Ascending aorta (tissue), 2 donors: Measurements from ENCODE around the gene ADAMTSL2. TPM values are rescaled to one million over a fixed set of nuclear protein-coding genes. Genes with fewer than 3 reads are reported as not detected.

Source experiments
- DNase-seq, 2 donors: peaks; one replicate each; pipeline ENCODE4 v3.0.0-alpha.2; 2019; ENCODE audit warnings: low spot score in 2 of 2
- H3K27ac ChIP-seq, 2 donors: fragments of 200-600 bp; sonication (generic); one replicate each; pipeline ENCODE4 v1.5.1; 2016 to 2017; ENCODE audit warnings: mild to moderate bottlenecking in 1 of 2
- H3K27me3 ChIP-seq: fragments of 200-600 bp; sonication (generic); one replicate; pipeline ENCODE4 v1.5.1; 2017
- H3K36me3 ChIP-seq, 2 donors: fragments of 200-600 bp; sonication (generic); one replicate each; pipeline ENCODE4 v1.5.1; 2016
- H3K4me1 ChIP-seq, 2 donors: fragments of 200-600 bp; sonication (generic); one replicate each; pipeline ENCODE4 v1.5.1; 2016 to 2017; ENCODE audit warnings: mild to moderate bottlenecking in 1 of 2
- H3K4me3 ChIP-seq, 2 donors: fragments of 200-600 bp; sonication (generic); one replicate each; pipeline ENCODE4 v1.5.1; 2016 to 2017; ENCODE audit warnings: mild to moderate bottlenecking in 1 of 2
- H3K9me3 ChIP-seq, 2 donors: fragments of 200-600 bp; sonication (generic); one replicate each; pipeline ENCODE4 v1.5.1; 2016
- CTCF ChIP-seq, 3 experiments: fragments of 200-600 bp in 2 of 3; fragments of 450-650 bp in 1 of 3; sonication (generic) in 2 of 3; IDR thresholded peaks; one replicate each; pipeline ENCODE4 v1.5.1; 2016 to 2019; ENCODE audit warnings: antibody characterized with exemption in 3 of 3, mild to moderate bottlenecking in 1 of 3, moderate library complexity in 1 of 3
- intact Hi-C: fragments of 100-400 bp; cut with DNase I; formaldehyde crosslinking; loops from one replicate; pipeline ENCODE4 v1.15.1; 2023
- total RNA-seq: library from RNA; depleted of rRNA; stranded (reverse); fragments of >200 nt; gene quantifications from one replicate; pipeline ENCODE4 v1.1.0, GENCODE V29; 2016

ADAMTSL2 gene
- total RNA-seq, 1 donor from 2014 or later: 3.4 TPM

GRCh38 chr9:133607381-133607780 lies 72.9 kb downstream of the ADAMTSL2 start:
- TF ChIP-seq CTCF (IDR thresholded peaks at IDR 0.05): no peak
- Histone ChIP-seq H3K36me3 (no peaks in the 10 kb centered on the region), H3K4me3 (no peak overlapping the region), H3K27me3 (peaks cover 4% of the 10 kb centered on the region), H3K4me1 (no peaks in the 10 kb centered on the region), H3K9me3 (no peaks in the 10 kb centered on the region), H3K27ac (no peak overlapping the region)
- no peak for DNase-seq
- intact Hi-C loops: no loop called here

GRCh38 chr9:133607976-133608375 lies 73.5 kb downstream of the ADAMTSL2 start:
- TF ChIP-seq CTCF (IDR thresholded peaks at IDR 0.05): no peak
- no peaks in the 10 kb centered on the region for H3K9me3 ChIP-seq
- no peak overlapping the region for H3K4me3 ChIP-seq
- H3K36me3 ChIP-seq: no peaks in the 10 kb centered on the region
- DNase-seq: no peak
- H3K27ac ChIP-seq: no peak overlapping the region
- H3K27me3 ChIP-seq: peaks cover 4% of the 10 kb centered on the region
- no peaks in the 10 kb centered on the region for H3K4me1 ChIP-seq
- intact Hi-C loops: no loop called here

GRCh38 chr9:133608382-133608781 lies 73.9 kb downstream of the ADAMTSL2 start:
- no peak for TF ChIP-seq CTCF (IDR thresholded peaks at IDR 0.05)
- Histone ChIP-seq H3K27me3 (peaks cover 4% of the 10 kb centered on the region), H3K36me3 (no peaks in the 10 kb centered on the region), H3K27ac (no peak overlapping the region), H3K4me1 (no peaks in the 10 kb centered on the region), H3K4me3 (no peak overlapping the region), H3K9me3 (no peaks in the 10 kb centered on the region)
- intact Hi-C loops: no loop called here
- DNase-seq: no peak

- peaks cover 4% of the 10 kb centered on the region for H3K27me3 ChIP-seq
- H3K4me3 ChIP-seq: no peak overlapping the region
- DNase-seq: no peak
- H3K36me3 ChIP-seq: no peaks in the 10 kb centered on the region
- no peak for TF ChIP-seq CTCF (IDR thresholded peaks at IDR 0.05)
- H3K27ac ChIP-seq: no peak overlapping the region
- no peaks in the 10 kb centered on the region for H3K9me3 ChIP-seq
- no peaks in the 10 kb centered on the region for H3K4me1 ChIP-seq
- intact Hi-C loops: no loop called here
Measured at GRCh38 chr9:133608889-133609288, 74.4 kb downstream of the ADAMTSL2 start.

- TF ChIP-seq CTCF (IDR thresholded peaks at IDR 0.05): no peak
Measured at GRCh38 chr9:133609311-133610098, 75.0 kb downstream of the ADAMTSL2 start, which contains the start of gene FAM163B. Gene FAM163B (minus strand): TSS chr9:133609389. CDS start chr9:133580223, 29,166 bp downstream.

More at GRCh38 chr9:133609311-133610098, 75.0 kb downstream of the ADAMTSL2 start, which contains the start of gene FAM163B:
- no peaks in the 10 kb centered on the region for H3K9me3 ChIP-seq
- no peak within 1 kb of the TSS for H3K27ac ChIP-seq
- H3K4me1 ChIP-seq: no peaks in the 10 kb centered on the region
- H3K27me3 ChIP-seq: peaks cover 4% of the 10 kb centered on the region
- H3K4me3 ChIP-seq: no peak within 1 kb of the TSS
- H3K36me3 ChIP-seq: no peaks in the 10 kb centered on the region
- intact Hi-C loops: no loop called here
- DNase-seq: no peak
